ENCODE results near the gene U2AF2.

The U2AF2 gene

GRCh38 chr19:55658846-55659459 lies 4.1 kb downstream of the U2AF2 start:
- DNase-seq (ENCODE audit: low read depth), result no peak

GRCh38 chr19:55659822-55660221 lies 5.0 kb downstream of the U2AF2 start:
- DNase-seq (ENCODE audit: low read depth), result no peak

DNA sequence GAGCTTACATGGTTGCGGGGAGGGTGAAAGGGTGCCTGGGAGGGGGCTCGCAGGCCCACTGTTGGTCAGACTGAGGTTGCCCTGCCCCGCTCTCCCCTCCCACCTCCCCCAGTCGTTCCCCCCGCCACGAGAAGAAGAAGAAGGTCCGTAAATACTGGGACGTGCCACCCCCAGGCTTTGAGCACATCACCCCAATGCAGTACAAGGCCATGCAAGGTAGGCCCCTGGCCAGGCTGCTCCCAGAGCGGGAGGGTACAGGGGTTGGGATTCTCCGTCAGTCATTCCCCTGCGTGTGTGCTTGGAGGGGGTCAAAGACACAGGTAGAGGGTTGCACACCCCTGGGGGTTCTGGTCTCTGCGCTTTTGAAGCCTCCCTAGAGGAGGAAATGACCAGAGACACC lies 5.6 kb downstream of the U2AF2 start:
- DNase-seq (ENCODE audit: low read depth), result no peak

GRCh38 chr19:55660991-55661390 lies 6.2 kb downstream of the U2AF2 start:
- no peak for DNase-seq (ENCODE audit: low read depth)

DNA sequence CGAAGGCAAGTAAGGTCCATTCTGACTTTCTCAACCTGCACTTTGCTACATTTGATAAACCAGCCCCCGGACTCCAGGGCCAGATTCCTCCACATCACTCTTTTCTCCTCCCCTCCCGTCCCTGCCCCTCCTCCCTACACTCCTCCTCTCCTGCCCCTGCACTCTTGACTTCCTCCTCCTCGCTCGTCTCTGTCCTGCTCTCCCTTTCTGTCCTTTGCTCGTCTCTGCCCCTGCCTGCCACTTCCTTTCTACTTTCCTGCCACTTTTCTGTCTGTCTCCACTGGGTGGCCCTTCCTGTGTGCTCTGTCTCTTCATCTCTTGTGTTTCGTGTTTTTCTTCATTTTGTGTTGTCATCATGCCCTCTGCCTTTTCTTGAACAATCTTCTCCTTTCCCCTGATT lies 7.0 kb downstream of the U2AF2 start:
- DNase-seq (ENCODE audit: low read depth), result no peak

- no peak for DNase-seq (ENCODE audit: low read depth)
Observed at GRCh38 chr19:55663846-55664536, 9.2 kb downstream of the U2AF2 start.

DNA sequence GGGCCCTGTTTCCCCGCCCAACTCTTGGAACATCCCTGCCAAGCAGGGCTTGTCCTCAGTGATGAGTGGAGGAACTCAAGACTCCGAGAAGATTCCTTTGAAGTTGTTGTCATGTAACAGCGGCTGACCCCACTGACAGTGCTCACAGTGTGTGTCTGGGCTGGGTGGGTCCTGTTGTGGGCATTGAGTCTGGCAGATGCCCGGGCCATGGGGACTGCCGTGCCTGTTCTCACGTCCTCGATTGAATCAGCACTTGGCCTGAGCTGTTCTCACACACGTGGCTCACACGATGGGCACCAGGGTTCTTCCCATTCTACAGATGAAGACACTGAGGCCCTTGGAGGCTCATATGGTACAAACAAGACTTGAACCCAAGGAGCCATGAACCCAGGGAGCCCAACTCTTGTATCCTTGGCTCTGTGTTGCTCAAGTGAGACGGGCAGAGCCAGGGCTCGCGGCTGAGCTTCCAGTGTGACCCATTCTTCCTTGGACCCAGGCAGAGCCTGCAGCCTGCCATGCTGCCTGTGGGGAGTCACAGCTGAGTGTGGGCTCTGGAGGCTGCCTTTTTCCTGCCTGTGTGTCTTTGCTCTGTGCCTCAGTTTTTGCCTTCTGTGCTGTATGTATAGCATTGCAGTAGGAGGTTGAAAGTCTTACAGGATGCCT lies 11.6 kb downstream of the U2AF2 start:
- DNase-seq (ENCODE audit: low read depth), result no peak

GRCh38 chr19:55667006-55667381 lies 12.2 kb downstream of the U2AF2 start:
- DNase-seq (ENCODE audit: low read depth), result no peak

DNA sequence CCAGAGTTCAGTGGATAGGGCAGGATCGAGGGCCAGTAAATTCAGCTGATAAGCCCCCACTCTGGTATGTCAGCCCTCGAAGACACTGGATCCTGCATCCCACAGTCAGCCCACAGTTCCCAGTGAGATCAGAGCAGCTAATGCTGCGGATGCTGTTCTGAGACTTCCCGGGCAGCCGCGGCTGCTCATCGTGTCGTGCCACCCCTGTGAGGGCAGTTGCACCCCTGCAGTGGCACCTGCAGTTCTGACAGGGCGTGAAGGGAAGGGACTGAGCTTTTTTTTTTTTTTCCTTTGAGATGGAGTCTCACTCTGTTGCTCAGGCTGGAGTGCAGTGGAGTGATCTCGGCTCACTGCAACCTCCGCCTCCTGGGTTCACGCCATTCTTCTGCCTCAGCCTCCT lies 12.7 kb downstream of the U2AF2 start:
- no peak for DNase-seq (ENCODE audit: low read depth)

- DNase-seq (ENCODE audit: low read depth), result no peak
Observed at GRCh38 chr19:55667958-55668357, 13.1 kb downstream of the U2AF2 start.

DNA sequence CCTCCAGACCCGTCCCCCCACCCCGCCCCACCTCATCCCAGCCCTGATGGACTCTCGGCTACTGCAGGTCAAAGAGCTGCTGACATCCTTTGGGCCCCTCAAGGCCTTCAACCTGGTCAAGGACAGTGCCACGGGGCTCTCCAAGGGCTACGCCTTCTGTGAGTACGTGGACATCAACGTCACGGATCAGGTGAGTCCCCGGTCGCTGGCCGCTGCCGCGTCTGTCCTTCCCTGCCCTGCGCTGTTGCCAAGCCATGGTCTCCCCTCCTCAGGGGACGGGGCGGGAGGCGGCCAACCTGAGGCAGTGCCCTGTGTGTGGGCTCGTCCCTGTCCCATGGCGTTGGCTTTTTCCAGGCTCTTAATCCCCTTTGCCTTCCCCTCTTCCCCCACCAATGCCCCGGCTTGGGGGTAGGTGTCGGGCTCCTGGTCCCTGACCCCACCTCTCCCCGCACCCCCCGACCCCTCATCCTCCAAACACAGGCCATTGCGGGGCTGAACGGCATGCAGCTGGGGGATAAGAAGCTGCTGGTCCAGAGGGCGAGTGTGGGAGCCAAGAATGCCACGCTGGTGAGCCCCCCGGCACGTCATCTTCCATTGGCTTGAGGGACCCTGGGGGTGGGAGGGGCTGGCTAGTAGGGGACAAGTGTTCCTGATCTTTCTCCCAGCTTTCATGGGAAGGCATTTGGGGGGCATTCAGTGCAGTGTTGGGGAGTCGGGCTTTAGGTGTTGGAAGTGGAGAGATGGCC lies 13.9 kb downstream of the U2AF2 start:
- no peak for DNase-seq (ENCODE audit: low read depth)

- no peak for DNase-seq (ENCODE audit: low read depth)
Observed at GRCh38 chr19:55669418-55670279, 14.8 kb downstream of the U2AF2 start.

GRCh38 chr19:55670280-55671053 lies 15.6 kb downstream of the U2AF2 start:
- DNase-seq (ENCODE audit: low read depth), result no peak

- DNase-seq (ENCODE audit: low read depth), result no peak
Observed at GRCh38 chr19:55671054-55671378, 16.2 kb downstream of the U2AF2 start.

DNA sequence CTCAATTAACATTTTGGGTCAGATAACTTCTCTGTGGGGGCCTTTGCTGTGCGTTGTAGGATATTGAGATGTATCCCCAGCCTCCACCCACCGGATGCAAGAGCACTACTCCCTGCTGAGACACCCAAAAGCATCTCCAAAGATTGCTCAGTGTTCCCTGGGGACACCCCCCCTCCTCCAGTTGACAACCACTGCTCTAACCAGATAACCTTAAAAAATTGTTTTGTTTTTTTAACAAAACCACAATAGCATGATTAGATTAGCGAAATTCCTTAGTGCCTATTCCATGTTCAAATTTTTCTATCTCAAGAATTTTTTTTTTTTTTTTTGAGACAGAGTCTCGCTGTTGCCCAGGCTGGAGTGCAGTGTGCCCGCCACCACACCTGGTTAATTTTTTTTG lies 17.6 kb downstream of the U2AF2 start:
- DNase-seq (ENCODE audit: low read depth), result no peak

GRCh38 chr19:55673465-55673864 lies 18.6 kb downstream of the U2AF2 start:
- DNase-seq (ENCODE audit: low read depth), result no peak

DNA sequence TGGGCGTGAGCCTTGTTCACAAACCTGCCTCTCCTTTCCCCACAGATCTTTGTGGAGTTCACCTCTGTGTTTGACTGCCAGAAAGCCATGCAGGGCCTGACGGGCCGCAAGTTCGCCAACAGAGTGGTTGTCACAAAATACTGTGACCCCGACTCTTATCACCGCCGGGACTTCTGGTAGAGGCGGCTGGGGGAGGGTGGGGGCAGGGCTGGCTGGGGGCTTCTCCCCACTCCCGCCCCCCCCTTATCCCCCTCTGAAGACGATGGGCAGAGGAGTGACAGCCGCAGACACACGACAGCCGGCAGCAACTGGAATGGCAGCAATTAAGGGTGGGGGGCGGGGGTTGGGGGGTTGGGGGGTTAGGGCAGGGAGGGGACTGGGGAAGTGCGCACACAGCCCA lies 19.1 kb downstream of the U2AF2 start:
- no peak for DNase-seq (ENCODE audit: low read depth)

- no peak for DNase-seq (ENCODE audit: low read depth)
Observed at GRCh38 chr19:55674459-55674840, 19.6 kb downstream of the U2AF2 start.

DNA sequence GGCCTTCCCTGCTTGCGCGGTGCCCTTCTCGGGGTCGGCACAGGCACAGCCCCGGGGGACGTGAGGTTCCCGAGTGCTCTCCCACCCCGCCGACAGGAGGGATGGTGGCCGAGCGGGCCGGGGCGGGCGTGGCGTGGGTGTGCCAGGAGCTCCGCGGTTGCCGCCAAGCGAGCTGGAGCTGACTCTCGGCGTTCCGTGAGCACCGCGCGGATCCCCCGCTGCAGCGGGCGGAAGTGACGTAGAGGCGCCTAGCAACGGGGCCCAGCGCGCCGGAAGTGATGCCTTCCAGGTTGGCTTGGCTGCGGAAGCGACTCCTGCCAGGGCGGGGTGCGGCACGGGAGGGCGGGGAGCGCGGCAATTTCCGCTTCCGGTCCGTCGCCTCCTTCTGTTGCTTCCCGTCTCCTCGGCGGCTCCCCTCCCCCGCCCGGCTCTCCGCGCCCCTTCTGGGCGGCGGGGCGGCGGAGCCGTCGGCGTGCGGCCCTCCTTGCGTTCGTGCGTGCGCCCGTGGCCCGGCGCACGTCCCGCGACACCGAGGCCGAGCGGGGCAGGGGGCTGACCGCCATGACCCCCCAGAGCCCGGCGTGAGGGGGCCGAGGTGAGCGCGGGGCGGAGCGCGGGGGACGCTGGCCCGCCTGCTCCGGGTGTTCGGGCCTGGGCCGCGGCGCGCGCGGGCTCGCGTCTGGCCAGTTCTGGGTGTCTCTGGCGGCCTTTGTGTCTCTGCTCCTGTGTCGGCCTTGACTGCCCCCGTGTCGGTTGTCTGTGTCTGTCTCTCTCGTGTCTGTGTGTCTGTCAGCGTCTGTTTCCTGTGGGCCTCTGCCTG lies 20.2 kb downstream of the U2AF2 start, which contains the start of gene EPN1:
Gene EPN1, plus strand, starts transcription at position 386 of the 820 bp plus-strand sequence. CDS start 3,402 bp downstream, outside the sequence.
- peak; percentile 92 for DNase-seq (ENCODE audit: low read depth)

- no peak for DNase-seq (ENCODE audit: low read depth)
Observed at GRCh38 chr19:55675661-55676354, 21.0 kb downstream of the U2AF2 start.
